HFFc6 (cell line): ENCODE data around the gene GALNT18. TPM values are rescaled to one million over a fixed set of nuclear protein-coding genes. Genes with fewer than 3 reads are reported as not detected.

Source experiments
- DNase-seq: peaks from one replicate; pipeline ENCODE4 v3.0.0-alpha.2; 2018
- H3K27ac Mint-ChIP-seq: 2 replicates; pipeline ENCODE4 v1.8.0; 2020; ENCODE audit warnings: mild to moderate bottlenecking, mixed read lengths
- H3K27me3 Mint-ChIP-seq: 2 replicates; pipeline ENCODE4 v1.8.0; 2021; ENCODE audit warnings: mild to moderate bottlenecking, moderate library complexity, mixed read lengths; ENCODE audit not compliant: insufficient read depth
- H3K36me3 Mint-ChIP-seq: 2 replicates; pipeline ENCODE4 v1.8.0; 2021; ENCODE audit warnings: low read depth, mixed read lengths
- H3K4me1 Mint-ChIP-seq: 2 replicates; pipeline ENCODE4 v1.8.0; 2020; ENCODE audit warnings: low read depth, mixed read lengths
- H3K4me3 Mint-ChIP-seq: 2 replicates; pipeline ENCODE4 v1.8.0; 2020; ENCODE audit warnings: mild to moderate bottlenecking, moderate library complexity, mixed read lengths
- H3K9me3 Mint-ChIP-seq: 2 replicates; pipeline ENCODE4 v1.8.0; 2020; ENCODE audit warnings: mild to moderate bottlenecking, mixed read lengths
- total RNA-seq, 6 experiments: library from RNA; stranded (reverse); fragmentation: NEBNext Ultra II Directional; extraction: Animal tissue kit (Norgen Biotek cat#: 25700); gene quantifications; 2 replicates in 1 of 6; 3 replicates in 5 of 6; pipeline ENCODE4 v1.2.3, GENCODE V29; 2021
- TF ChIP-seq, protein P1 (sequence below): fragments of 200-600 bp; sonication (generic); IDR thresholded peaks from 2 replicates; pipeline ENCODE4 v1.5.0; 2021; ENCODE audit warnings: antibody characterized with exemption, mild to moderate bottlenecking

The GALNT18 gene
- total RNA-seq, 6 experiments from 2014 or later = 2.7 to 13.7 (median 12.4) TPM

GRCh38 chr11:11346303-11346702, 275.5 kb downstream of the GALNT18 start:
- no peaks in the 10 kb centered on the region for H3K36me3 Mint-ChIP-seq
- no peak overlapping the region for H3K4me3 Mint-ChIP-seq
- H3K4me1 Mint-ChIP-seq = peaks cover 28% of the 10 kb centered on the region
- no peak overlapping the region for H3K27ac Mint-ChIP-seq
- no peak for DNase-seq
- H3K9me3 Mint-ChIP-seq = no peaks in the 10 kb centered on the region
- TF ChIP-seq, protein P1, sequence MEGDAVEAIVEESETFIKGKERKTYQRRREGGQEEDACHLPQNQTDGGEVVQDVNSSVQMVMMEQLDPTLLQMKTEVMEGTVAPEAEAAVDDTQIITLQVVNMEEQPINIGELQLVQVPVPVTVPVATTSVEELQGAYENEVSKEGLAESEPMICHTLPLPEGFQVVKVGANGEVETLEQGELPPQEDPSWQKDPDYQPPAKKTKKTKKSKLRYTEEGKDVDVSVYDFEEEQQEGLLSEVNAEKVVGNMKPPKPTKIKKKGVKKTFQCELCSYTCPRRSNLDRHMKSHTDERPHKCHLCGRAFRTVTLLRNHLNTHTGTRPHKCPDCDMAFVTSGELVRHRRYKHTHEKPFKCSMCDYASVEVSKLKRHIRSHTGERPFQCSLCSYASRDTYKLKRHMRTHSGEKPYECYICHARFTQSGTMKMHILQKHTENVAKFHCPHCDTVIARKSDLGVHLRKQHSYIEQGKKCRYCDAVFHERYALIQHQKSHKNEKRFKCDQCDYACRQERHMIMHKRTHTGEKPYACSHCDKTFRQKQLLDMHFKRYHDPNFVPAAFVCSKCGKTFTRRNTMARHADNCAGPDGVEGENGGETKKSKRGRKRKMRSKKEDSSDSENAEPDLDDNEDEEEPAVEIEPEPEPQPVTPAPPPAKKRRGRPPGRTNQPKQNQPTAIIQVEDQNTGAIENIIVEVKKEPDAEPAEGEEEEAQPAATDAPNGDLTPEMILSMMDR = no peak
- peaks cover 31% of the 10 kb centered on the region for H3K27me3 Mint-ChIP-seq

DNA sequence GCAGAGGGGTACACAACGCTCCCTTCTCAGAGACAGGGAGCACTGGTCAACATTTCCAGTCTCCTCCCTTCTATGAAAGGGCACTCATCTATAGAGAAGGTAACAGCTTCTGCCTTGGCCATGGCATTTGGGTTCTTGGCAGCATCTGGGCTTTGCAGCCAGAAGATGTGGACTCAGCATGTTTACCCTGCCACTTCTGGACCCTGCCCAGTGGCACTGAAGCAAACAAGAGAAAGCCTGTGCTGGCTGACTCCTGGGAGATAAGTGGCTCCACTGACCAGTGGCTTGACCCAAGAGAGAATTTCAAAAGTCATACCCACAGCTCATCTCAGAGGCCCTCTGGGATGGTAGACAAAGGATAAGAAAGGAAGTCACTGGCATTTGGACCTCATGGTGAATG, 276.7 kb downstream of the GALNT18 start:
- TF ChIP-seq, protein P1 = no peak
- Mint-ChIP-seq H3K36me3 (no peaks in the 10 kb centered on the region), H3K9me3 (no peaks in the 10 kb centered on the region)

GRCh38 chr11:11344045-11344444, 277.8 kb downstream of the GALNT18 start:
- DNase-seq = no peak
- Mint-ChIP-seq H3K4me3 (no peak overlapping the region), H3K36me3 (no peaks in the 10 kb centered on the region), H3K9me3 (no peaks in the 10 kb centered on the region), H3K27ac (no peak overlapping the region), H3K27me3 (peaks cover 43% of the 10 kb centered on the region), H3K4me1 (peaks cover 7% of the 10 kb centered on the region)
- TF ChIP-seq, protein P1 = no peak

More for the DNA sequence above, 276.7 kb downstream of the GALNT18 start:
- no peak for DNase-seq
- peaks cover 18% of the 10 kb centered on the region for H3K4me1 Mint-ChIP-seq
- peaks cover 38% of the 10 kb centered on the region for H3K27me3 Mint-ChIP-seq
- H3K4me3 Mint-ChIP-seq = no peak overlapping the region
- no peak overlapping the region for H3K27ac Mint-ChIP-seq

GRCh38 chr11:11338304-11338703, 283.5 kb downstream of the GALNT18 start:
- TF ChIP-seq, protein P1 = no peak
- Mint-ChIP-seq H3K27ac (no peak overlapping the region), H3K4me1 (peaks cover 5% of the 10 kb centered on the region; the same call in 1 of the 2 replicates), H3K4me3 (no peak overlapping the region), H3K36me3 (no peaks in the 10 kb centered on the region; the same call in 1 of the 2 replicates), H3K27me3 (peaks cover 27% of the 10 kb centered on the region), H3K9me3 (no peaks in the 10 kb centered on the region)
- no peak for DNase-seq

GRCh38 chr11:11336664-11337063, 285.1 kb downstream of the GALNT18 start:
- Mint-ChIP-seq H3K27me3 (peaks cover 27% of the 10 kb centered on the region), H3K4me3 (no peak overlapping the region), H3K4me1 (peaks cover 5% of the 10 kb centered on the region; the same call in 1 of the 2 replicates), H3K9me3 (no peaks in the 10 kb centered on the region), H3K27ac (no peak overlapping the region), H3K36me3 (no peaks in the 10 kb centered on the region; the same call in 1 of the 2 replicates)
- no peak for DNase-seq
- TF ChIP-seq, protein P1 = no peak

DNA sequence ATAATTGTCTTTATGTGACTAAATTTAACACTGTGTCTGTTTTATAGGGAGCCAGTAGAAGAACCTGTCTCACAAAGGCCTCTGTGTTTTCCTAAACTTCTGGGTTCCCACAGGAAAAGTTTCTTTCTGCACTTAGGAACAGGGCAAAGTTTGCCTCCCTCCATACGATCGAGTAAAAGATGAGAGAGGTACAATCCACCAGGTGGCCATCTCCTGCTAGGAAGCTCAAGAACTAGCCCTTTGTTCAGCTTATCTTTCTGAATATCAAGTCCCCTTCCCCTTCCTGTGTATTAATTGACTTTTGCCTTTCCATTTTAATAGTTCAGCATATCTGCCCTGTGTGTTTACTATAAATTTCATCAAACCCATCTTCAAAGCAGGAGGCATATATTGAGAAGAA, 286.8 kb downstream of the GALNT18 start:
- H3K4me3 Mint-ChIP-seq = no peak overlapping the region
- DNase-seq = no peak
- no peak overlapping the region for H3K27ac Mint-ChIP-seq
- peaks cover 32% of the 10 kb centered on the region for H3K27me3 Mint-ChIP-seq
- peaks cover 5% of the 10 kb centered on the region; the same call in 1 of the 2 replicates for H3K4me1 Mint-ChIP-seq
- H3K9me3 Mint-ChIP-seq = no peaks in the 10 kb centered on the region
- H3K36me3 Mint-ChIP-seq = no peaks in the 10 kb centered on the region; the same call in 1 of the 2 replicates
- TF ChIP-seq, protein P1 = no peak
